ENCODE results near the gene DDX51.
A peak's percentile ranks its signal among the peaks of the same experiment; 100 is the strongest.

Gene DDX51

DNA sequence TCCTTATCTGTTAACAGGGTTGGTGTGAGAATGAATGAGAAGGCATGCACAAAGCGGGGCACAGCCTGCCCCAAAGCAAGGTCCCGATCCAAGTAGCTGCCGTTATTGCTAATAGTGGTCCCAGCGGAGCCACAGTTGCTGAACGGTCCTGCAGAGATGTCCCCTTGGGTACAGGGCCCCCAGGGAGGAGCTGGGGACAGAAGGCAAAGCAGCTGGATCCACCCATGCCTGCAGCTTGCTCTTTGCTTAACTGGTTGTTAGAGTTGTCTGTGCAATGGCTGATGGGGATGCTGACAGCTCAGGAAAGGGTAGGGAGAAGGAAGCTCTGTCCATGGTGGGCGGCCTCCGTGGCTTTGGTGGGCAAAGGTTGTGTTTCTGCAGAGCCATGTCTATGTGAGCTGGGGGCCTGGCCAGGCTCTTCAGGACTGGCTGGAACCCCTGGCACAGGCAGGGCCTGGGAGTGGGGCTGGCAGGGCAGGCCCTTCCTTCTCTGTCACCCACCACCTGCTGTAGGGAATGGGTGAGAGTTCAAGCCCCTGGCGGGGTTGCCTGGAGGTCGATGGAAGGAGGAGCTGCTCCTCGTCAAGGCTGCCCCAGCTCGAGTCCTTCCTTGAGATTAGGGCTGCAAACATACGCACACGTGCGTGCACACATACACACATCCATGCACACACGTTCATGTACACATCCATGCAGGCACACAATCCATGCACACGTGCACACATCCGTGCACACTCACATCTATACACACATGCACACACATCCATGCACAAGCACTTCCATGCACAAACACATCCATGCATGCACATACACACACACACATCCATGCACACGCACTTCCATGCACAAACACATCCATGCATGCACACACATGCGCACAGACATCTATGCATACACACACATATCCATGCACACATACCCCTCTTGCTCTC, 35.6 kb upstream of the DDX51 start:
- no peak for DNase-seq

DNA sequence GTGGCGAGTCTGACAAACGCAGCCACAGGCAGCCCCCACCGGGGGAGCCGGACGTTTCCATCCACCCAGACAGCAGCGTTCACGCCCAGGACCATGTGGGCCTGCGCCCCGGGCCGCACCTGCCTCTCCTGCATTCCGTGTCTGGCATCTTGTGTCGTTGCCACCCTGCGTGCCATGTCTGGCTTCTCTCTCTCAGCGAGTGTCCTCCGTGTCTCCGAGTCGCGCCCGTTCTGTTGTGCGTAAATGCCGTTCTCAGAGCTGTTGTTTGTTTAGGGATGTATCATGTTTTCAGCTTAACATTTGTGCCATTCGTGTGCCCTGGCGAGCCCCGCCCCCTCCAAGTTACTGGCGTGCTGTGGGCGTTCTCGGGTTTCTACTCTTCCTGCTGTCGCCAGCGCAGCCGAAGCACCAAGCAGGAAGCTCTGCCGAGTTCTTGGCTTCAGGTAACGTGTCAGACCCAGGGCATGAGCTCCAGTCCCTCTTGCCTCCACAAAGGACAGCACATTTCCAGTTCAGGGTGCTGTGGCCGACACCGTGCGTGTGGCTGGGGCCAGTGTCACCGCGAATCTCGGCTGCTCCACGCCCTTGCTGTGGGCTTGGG, 34.8 kb upstream of the DDX51 start:
- DNase-seq, result no peak

DNA sequence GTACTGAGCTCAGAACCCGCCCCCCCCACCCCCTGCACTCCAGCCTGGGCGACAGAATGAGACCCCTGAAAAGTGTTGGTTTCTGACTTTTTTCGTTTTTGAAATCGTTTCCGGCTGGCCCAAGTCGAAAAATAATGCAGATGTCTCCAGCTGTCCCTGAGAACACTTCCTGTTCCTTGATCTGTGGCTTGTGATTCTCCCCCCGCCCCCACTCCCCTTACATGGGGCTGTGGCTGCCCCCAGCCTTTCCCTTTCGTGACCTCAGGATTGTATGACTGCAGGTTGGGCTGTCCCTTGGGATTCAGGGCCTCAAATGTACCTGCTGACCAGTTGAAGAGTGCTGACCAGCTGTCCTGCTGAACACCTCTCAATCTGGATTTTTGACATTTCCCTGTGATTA, 34.2 kb upstream of the DDX51 start:
- no peak for DNase-seq

DNA sequence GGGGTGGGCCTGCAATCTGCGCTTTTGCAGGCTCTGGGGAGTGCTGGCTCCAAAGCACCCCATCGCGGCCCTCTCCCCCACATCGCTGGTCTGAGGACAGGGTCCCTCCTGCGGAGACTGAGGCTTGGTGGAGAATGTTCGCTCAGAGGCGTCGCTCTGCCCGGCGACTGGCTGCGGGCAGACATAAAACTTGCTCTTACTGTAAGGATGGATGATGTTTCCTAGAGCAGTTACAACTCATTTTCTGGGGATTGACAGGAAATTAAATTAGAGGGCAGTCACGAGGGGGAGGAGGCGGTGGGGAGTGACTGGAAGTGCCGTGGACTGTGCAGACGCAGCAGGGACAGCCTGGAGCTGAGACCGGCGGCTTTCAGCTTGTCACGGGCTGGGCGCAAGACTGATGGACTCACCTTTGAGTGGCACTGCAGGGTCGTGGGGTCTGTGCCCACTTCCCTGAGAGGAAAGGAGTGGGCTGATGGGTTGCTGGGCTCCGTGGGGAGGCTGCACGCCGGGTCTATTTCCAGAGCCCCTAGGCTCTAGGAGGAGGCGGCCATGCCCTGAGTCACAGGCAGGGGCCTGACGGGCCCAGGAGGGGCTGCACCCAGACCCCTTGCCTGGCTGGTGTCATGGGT, 32.9 kb upstream of the DDX51 start:
- DNase-seq, result no peak

DNA sequence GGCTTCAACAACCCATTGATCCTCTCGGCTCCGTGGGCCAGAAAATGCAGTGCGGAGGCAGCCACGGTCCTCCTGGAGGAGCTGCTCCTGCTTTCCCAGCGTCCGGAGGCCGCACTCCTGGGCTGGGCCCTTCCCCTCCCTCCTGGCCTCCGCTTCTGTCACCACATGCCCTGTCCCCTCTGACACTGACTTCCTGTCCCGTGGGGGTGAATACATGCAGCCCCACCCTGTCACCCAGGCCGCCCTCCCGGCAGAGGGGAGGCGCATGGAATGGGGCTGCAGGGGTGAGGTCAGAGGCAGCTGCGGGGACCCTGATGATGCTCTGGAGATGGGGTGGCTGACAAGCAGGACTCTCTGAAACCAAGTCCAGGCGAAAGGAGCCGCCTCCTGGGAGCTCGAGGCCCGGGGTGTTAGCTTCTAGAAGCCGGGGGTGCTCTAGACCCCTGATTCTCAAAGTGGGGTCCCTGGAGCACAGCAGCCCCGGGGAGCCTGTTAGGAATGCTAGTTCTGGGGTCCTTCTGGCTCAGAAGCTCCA, 32.3 kb upstream of the DDX51 start:
- no peak for DNase-seq

DNA sequence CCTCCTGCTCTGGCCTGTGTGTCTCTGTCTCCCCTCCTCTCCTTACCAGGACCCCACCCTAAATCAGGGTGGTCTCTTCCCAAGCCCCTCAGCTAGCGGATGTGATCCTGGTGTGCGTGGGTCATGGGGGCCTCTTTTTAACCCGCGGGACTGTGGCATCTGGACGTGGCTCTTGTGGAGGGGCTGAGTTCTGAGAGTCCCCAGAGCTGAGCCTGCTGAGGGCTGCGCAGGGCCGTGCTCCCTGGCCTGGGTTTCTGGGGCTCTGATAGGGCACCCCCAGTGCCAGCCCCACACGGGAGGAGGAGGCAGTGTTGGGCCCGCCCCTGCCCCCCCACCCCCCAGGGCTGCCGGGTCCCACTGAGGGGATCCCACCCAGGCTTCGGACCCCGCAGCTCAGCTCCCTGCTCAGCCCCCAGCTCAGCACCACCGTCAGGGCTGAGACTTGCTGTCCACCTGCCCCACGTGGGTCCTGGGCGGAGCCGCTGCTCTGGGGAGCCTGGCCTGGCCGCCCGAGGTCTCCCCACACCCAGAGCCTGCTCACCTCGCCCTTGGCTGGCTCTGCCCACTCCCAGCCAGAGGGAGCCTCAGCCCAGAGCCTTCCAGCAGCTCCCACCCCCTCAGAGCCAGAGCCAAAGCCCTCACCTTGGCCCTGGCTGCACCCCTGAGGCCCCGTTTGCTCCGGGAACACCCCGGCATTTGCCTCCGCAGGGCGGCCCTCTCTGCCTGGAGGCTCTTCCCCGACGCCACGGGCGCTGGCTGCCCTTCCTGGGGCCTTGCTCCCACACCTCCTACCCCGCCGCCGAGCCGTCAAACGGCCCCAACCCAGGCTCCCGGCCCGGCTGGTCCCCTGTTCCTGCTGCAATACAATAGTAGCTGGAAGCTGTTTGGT, 31.6 kb upstream of the DDX51 start:
- DNase-seq, result no peak

DNA sequence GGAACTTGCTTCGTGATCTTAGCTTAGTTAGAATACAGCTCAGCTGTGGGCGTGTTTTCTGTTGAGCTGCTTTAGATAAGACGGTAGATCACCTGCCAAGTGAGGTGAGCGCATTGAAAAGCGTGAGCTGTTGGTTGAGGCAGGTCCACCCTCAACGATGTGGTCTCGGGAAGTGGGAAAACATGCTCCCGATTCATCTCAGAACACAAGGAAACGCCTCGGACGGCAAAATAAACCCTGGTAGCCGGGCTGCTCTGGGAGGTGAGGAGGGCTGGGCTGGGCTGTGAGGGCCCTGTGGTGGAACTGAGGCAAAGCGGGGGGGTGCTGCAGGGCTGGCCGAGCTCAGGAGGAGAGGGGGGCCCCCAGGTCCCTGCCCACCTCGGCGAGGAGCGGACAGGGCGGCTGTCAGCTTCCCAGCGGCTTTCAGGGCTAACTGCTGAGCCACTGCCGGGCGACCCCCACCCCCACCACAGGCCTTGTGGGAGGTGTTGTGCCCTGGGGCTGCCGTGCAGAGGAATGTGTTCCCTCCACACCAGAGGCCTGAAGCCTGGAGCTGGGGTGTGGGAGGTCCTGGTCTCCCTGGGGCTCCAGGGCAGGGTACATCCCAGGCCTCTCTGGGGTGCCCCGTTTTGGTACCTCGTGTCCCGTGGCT, 30.8 kb upstream of the DDX51 start:
- no peak for DNase-seq

DNA sequence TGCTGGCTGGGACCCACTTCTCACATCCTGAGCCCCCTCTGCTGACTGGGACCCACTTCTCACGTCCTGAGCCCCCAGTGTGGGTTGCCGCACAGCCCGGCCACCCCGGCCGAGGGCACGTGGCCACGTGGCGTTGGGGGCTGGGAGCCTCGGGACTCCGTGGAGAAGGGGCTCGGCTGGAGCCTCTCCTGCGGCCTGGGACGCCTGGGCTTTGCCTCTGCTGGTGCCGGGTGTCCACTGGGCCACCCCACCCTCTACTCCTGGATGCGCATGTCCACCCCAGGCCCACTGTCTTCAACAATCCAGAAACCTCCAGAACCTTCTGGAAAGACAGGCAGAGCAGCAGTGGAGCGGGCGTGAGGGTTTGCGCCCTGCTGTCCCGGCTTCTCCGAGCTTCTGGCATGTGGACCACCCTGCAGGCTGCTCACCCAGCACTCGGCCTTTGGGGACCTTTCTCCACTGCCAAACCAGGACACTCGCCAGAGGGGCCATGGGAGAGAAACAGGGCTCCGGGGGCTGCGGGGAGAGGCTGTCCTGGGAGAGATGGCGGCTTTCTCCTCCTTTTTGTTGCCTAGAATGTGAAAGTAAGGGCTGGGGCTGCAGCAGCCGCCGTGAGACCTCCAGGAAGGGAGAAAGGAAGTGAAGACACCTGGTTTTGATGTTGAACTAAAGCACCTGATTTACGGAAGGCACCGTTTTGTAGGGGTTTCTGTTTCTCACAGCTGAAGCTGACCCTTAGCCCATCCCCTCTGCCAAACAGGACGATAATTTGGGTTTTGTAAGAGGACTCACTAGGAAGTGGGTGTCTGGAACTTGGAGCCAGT, 30.1 kb upstream of the DDX51 start:
- DNase-seq, result no peak

DNA sequence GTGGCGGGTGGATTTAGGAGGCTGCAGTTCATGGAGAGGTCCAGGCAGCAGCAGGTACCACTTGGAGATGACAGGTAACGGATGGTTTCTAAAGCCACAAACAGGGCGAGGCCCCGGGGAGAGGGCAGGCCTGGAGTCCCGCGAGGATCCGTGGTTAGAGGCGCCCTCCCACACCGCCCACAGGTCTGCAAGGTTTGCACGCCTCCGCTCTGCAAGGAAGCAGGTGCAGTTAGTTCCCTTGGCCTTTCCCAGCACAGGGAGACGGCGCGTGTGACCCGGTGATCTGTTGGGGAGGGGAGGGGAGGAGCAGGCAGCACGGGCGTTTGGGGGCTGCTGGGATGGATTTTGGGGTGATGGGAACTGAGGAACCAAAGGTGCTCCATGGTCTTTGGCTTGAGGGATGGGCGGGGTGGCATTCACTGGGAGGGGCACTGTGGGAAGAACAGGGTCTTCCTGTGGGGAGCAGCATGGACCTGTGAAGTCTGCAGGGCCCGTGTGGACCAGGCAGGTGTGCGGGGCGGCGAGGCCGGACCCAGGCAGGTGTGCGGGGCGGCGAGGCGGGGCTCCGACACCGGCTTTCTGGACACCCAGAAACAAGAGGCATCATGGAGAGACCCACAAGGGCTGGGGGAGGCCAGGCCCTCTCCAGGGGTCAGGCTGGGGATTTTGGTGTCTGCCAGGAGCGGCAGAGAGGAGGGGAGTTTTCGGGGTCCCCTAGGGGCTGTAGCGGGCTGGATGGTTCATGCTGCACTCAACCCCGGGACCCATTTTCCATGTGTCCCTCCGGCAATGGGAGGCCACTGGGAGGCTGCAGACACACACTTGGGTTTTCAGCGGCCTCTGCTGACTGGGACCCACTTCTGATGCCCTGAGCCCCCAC, 29.3 kb upstream of the DDX51 start:
- DNase-seq, result no peak

DNA sequence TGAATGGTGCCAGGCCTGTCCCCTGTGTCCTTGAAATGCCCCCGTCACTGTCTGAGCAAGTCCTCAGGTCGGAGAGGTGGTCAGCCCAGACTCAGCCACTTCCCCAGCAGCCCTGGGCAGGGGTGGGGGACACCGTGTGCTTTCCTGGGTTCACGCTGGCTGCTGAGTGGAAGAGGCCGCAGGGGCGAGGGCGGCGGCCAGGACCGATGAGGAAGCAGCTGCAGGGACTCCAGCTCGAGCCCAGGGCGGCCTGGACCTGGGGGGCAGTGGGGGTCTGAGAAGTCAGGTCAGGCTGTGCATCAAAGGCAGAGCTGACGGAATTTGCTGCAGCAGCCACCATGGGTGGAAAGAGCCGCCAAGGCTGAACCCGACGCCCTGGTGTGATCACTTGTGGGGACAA, 28.5 kb upstream of the DDX51 start:
- DNase-seq, result no peak

DNA sequence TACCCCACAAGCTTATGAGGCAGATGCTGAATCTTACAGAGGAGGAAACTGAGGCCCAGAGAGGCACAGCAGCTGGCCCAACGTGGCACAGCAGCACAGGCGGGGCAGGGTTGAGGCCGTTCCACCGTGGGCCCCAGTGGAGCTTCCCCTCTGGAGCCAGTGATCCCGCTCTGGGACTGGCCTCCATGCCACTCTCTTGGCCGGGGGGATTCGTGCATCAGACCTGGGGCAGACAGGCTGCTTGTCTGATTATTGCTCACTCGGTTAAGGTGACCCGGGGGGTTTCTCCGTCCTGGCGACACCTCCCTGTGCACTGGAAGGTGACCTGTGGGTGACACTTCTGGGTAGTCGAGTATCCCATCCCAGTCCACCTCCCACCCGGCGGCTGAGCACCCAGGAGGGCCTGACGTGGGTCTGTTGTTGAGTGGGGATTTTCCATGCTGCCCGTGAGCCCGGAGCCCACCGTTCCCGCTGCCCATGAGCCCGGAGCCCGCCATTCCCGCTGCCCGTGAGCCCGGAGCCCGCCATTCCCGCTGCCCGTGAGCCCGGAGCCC, 27.9 kb upstream of the DDX51 start:
- peak; percentile 12 for DNase-seq

DNA sequence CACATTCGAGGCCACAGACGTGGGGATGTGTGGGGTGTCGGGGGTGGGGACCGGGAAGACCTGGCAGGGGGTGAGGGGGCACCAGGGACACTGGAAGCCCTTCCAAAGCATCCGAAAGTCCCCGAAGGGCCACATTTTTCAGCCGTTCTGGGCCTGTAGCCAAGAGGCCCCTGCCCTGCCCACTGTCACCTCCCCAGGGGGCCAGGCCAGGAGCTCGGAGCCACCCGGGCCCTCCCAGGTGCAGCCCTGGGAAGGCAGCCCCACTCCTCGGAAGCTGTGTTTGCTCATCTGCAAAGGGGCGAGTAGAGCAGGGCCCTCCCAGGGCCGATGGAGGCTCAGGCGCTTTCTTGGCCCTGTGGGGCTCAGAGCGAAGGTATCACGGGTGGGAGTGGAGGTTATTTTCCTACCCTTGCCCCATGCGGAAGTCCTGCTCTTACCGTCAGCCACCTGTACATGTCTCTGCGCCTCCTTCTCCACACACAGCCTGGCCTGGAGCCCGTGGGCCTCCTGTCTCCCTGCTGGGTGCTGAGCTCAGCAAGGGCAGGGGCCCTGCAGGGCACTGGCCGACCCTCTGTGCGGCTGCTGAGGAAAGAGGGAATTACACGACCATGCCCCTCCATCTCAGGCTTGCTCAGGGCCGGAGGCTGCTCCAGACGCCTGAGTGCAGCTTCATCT, 27.3 kb upstream of the DDX51 start:
- peak; percentile 12 for DNase-seq

DNA sequence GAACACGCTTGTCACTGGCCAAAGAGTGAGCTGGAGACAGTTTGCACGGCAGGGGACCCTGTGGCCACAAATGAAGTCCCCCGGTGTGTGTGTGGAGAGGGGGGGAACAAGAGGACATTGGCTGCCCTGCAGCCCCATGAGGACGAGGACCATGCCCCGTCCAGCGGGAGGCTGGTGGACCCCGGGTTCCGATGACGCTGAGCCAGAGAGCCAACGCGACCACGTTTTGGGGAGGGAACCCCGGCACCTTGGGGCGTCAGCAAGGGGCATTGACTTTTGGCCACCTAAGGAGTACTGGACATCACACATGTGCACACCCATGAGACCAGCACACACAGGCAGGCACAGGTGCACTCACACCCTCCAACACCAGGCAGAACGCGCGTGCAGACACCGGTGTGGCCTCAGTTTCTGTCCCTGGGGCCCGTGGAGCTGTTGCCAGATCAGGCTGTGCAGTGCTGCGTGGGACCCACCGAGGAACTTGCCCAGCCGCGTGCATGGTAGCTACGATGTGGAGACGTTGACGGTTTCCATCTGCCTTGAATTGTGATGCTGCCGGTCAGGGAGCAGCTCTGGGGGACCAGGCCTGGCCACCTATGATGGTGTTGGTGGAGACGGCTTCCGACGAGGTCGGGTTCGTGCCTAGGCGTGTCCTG, 26.6 kb upstream of the DDX51 start:
- peak; percentile 13 for DNase-seq

DNA sequence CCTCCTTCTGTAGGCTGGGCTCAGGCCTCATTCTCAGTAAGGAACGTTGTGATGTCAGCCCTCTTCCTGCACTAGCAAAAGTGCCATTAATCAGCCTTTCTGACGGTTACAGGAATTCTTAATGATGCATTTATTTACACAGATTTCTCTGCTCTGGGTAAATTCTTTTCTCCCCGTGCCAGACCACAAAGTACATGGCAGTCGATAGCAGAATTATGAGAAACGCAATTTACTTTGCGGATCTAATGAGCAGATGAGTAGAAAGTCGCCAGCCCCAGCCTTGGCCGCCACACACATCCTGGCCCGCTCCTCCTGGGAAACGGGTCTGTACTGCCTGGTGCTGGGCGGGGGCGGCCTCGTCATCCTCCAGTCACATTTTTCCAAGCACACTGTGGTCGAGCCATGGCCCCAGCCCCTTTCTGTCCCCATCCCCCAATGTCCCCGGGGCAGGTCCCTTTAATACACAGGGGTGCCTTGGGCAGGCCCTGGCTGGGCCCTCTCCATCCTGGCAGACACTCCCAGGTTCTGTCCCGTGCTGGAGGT, 26.0 kb upstream of the DDX51 start:
- no peak for DNase-seq

DNA sequence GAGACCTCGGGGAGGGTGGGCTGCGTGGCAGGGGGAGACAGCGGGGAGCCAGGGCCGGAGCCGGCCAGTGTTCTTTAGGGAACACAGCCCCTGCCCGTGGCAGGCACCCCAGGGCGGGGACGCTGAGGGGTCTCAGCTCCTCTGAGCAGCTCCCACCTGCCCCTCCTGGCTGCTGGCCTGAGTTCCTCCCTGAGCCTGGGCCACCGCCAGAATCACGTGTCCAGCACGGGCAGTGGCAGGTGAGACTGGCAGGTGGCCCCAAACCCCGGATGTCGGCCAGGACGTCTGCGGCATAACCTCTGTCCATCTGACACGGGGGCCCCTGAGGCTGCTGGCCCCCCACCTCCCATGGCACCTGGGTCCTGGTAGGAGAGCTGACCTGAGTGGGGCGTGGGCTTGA, 25.3 kb upstream of the DDX51 start:
- DNase-seq, result no peak

DNA sequence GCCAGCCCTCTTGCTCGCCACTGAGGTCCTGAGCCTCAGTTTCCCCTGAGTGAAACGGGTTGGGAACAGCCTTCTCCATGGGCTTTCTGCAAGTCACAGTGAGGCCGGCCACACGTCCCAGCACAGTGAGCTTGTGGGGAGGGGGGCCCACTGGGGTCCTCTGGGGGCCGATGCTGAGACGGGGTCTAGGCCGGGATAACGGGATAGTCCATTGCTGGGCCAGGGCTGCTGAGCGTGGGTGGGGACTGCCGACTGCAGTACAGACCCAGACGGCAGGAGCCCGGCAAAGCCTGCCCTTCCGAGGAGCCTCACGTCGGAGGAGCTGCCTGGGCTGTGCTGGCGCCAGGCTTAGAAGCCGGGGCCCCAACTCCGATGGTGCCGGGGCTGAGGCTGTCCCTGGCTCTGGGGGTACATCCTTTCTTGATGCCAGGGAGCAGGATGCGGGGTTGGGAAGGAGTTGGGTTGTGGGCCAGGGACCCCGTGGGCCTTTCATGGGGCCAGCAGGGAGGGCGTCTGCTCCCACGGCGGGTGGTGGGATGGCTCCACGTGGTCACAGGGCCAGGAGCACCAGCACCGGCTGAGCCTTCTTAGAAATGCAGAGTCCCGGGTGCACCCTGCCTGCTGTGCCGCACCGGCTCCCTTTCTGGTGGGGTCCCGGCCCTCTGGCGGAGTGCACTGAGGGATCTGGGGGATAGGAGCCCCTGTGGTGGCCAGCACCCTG, 24.4 kb upstream of the DDX51 start:
- DNase-seq, result no peak

DNA sequence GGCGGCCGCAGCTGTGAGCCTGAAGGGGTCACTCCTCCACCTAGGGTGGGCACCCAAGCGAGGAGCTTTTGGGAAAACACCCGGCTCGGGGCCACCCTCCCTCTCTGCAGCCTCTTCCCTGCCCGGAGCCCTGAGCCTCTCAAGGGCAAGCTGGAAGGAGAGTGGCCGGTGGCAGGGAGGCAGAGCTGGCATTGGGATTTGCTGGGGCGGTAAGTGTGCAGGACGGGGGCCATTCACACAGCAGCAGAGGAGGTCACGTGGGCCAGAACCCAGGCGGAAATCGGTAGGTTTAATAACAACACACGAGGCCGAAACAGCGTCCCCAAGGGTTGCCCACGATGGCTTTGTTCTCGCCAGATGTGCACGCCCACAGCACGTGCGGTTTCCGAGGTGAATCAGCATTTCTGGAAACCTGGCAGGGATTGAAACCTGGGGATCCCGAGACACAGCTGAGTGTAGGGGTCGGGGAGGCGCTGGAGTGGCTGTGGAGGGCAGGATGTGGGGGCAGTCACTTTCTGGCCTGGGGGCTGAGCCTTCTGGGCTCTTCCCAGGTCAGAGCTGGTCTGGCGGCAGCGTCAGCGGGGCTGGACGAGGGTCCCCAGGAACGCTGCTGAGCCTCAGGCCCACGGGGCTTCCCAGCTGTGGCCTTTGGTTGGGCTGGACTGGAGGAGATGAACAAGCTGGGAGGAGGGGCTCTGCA, 23.6 kb upstream of the DDX51 start:
- DNase-seq, result no peak

Measured in activated CD8-positive, alpha-beta memory T cell treated with anti-CD3 and anti-CD28 coated beads, Interleukin-2, amount 50 U/mL, for 4 hours (primary cell).